ENCODE data around the gene FSTL4. TPM values are rescaled to one million over a fixed set of nuclear protein-coding genes. Genes with fewer than 3 reads are reported as not detected.

Gene FSTL4
- total RNA-seq, 1 experiment from 2014 or later: not detected

DNA sequence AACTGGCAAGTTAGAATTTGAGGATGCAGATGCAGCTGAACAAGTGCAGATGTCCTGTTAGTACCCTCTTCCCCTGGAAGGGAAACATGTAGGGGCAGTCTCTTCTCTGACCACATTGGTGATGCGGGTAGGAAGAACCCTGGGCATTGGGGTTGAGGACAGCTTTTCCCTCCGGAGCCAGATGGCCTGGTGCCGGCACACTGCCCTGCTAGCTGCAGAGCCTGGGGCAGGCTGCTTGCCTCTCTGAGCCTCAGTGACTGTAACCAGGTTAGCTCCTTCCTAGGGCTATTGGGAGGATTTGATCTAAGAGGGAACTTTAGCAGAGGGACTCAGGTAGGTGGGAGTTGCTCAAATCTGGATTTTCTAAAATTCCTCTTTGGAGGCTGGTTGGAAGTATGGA lies 412.1 kb downstream of the FSTL4 start:
- Mint-ChIP-seq H3K27me3 (ENCODE audit: unreplicated experiment) (peaks cover 87% of the 10 kb centered on the region), H3K36me3 (ENCODE audit: insufficient read depth, unreplicated experiment) (no peaks in the 10 kb centered on the region), H3K4me3 (ENCODE audit: low read depth, unreplicated experiment) (no peak overlapping the region), H3K4me1 (ENCODE audit: low read depth, unreplicated experiment) (peaks cover 6% of the 10 kb centered on the region), H3K9me3 (ENCODE audit: low read depth, unreplicated experiment) (no peaks in the 10 kb centered on the region), H3K27ac (ENCODE audit: unreplicated experiment) (no peak overlapping the region)
- no TSS peak for BruUV-seq (replicated peaks)
- DNase-seq: no peak
- intact Hi-C loops (cut with micrococcal nuclease; ENCODE audit: unreplicated experiment): no loop called here
- CTCF ChIA-PET: no interaction called here
- TF ChIP-seq, protein P1, sequence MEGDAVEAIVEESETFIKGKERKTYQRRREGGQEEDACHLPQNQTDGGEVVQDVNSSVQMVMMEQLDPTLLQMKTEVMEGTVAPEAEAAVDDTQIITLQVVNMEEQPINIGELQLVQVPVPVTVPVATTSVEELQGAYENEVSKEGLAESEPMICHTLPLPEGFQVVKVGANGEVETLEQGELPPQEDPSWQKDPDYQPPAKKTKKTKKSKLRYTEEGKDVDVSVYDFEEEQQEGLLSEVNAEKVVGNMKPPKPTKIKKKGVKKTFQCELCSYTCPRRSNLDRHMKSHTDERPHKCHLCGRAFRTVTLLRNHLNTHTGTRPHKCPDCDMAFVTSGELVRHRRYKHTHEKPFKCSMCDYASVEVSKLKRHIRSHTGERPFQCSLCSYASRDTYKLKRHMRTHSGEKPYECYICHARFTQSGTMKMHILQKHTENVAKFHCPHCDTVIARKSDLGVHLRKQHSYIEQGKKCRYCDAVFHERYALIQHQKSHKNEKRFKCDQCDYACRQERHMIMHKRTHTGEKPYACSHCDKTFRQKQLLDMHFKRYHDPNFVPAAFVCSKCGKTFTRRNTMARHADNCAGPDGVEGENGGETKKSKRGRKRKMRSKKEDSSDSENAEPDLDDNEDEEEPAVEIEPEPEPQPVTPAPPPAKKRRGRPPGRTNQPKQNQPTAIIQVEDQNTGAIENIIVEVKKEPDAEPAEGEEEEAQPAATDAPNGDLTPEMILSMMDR (IDR thresholded peaks at IDR 0.05; ENCODE audit: unreplicated experiment): no peak

DNA sequence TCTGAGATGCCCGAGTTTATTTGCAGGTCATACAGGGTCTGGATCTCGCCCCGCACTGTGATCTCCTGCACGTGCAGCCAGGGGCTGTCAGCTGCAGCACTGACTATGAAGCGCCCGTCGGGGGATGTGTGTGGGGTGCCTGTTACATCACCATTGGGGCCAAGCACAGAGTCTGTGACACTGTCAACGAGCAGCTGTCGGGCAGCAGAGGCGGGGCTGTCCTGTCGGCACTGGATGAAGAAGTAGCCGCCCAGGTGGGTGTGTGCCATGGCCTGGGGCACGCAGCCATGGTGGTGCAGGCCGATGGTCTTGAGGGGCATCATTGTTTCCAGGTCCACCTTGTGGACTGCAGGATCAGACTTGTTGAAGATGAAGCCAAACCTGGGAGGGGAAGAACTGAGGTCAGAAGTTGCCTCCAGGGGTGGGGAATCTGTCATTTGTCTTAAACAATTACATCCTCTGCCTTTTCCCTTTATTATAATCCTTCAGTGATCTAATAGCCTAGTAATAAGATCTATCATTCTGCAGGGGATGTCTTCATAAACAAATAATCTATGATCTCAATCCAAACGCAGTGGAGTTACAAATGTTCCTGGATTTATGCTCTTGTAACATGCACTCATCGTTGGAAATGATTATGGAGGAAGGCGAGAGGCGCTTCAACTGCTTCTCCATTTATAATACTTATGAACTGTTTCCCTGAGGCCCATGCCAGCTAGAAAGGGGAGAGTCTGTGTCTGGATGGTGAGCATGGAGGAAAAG lies 412.7 kb downstream of the FSTL4 start:
- Mint-ChIP-seq H3K9me3 (ENCODE audit: low read depth, unreplicated experiment) (no peaks in the 10 kb centered on the region), H3K4me3 (ENCODE audit: low read depth, unreplicated experiment) (no peak overlapping the region), H3K27ac (ENCODE audit: unreplicated experiment) (no peak overlapping the region), H3K4me1 (ENCODE audit: low read depth, unreplicated experiment) (peaks cover 6% of the 10 kb centered on the region), H3K27me3 (ENCODE audit: unreplicated experiment) (peaks cover 94% of the 10 kb centered on the region), H3K36me3 (ENCODE audit: insufficient read depth, unreplicated experiment) (no peaks in the 10 kb centered on the region)
- BruUV-seq (replicated peaks): no TSS peak
- intact Hi-C loops (cut with micrococcal nuclease; ENCODE audit: unreplicated experiment): no loop called here
- no peak for DNase-seq
- CTCF ChIA-PET: no interaction called here
- TF ChIP-seq, protein P1 (IDR thresholded peaks at IDR 0.05; ENCODE audit: unreplicated experiment): no peak

DNA sequence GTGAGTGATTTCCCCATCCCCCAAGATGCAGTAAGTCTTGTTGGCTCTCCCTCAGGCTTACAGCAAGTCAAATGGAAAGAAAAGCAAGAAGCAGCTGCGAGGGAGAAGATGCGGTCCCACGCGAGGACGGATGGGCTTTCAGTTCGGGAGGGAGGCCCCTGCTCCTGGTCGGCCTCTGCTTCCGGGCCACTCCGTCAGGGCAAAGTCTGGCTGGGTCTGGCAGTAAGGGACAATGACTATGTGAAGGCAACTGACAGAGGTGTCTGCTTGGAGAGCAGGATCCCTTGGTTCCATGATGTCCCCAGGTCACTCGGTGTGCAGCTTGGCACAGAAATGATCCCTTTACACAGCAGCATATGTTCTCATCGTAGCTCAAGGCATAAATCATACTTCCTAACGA lies 413.8 kb downstream of the FSTL4 start:
- CTCF ChIA-PET: no interaction called here
- Mint-ChIP-seq H3K4me3 (ENCODE audit: low read depth, unreplicated experiment) (no peak overlapping the region), H3K36me3 (ENCODE audit: insufficient read depth, unreplicated experiment) (no peaks in the 10 kb centered on the region), H3K4me1 (ENCODE audit: low read depth, unreplicated experiment) (peaks cover 6% of the 10 kb centered on the region), H3K9me3 (ENCODE audit: low read depth, unreplicated experiment) (no peaks in the 10 kb centered on the region), H3K27me3 (ENCODE audit: unreplicated experiment) (peaks cover 100% of the 10 kb centered on the region), H3K27ac (ENCODE audit: unreplicated experiment) (no peak overlapping the region)
- BruUV-seq (replicated peaks): no TSS peak
- no peak for DNase-seq
- TF ChIP-seq, protein P1 (IDR thresholded peaks at IDR 0.05; ENCODE audit: unreplicated experiment): no peak
- intact Hi-C loops (cut with micrococcal nuclease; ENCODE audit: unreplicated experiment): no loop called here

DNA sequence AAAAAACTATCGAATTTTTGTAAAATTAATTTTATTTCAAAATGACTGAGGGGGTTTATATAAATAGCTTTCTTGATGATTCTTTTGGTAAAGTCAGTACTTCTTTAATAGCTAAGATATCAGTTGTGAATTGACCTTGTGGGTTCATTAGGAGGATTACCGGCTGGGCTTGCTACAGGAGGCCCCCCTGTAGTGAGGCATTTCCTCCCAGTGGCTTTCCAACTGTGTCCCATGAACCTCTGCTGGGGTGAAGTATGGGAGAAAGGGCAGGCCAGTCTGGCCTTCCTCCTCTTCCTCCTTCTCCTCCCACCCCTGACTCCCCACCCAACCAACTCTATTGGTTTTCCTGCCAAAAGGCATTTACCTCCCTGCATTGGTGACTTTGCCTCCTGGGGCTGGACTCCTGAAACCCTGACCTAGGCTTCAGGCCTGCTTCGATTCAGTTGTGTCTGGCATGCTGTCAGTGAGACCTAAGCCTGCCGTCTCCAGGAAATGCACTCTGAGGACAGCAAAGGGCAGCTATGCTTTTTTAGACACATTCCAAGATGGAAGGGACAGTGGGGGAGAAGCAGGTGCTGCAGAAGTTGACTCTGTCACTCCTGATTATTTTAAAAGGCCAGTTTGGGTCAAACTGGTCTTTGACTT lies 415.8 kb downstream of the FSTL4 start:
- TF ChIP-seq, protein P1 (IDR thresholded peaks at IDR 0.05; ENCODE audit: unreplicated experiment): no peak
- CTCF ChIA-PET: no interaction called here
- Mint-ChIP-seq H3K4me3 (ENCODE audit: low read depth, unreplicated experiment) (no peak overlapping the region), H3K9me3 (ENCODE audit: low read depth, unreplicated experiment) (no peaks in the 10 kb centered on the region), H3K27me3 (ENCODE audit: unreplicated experiment) (peaks cover 94% of the 10 kb centered on the region), H3K4me1 (ENCODE audit: low read depth, unreplicated experiment) (peaks cover 6% of the 10 kb centered on the region), H3K27ac (ENCODE audit: unreplicated experiment) (no peak overlapping the region), H3K36me3 (ENCODE audit: insufficient read depth, unreplicated experiment) (no peaks in the 10 kb centered on the region)
- no TSS peak for BruUV-seq (replicated peaks)
- intact Hi-C loops (cut with micrococcal nuclease; ENCODE audit: unreplicated experiment): no loop called here
- no peak for DNase-seq
